HEK293 (cell line): Measurements from ENCODE around the gene INPP5A.

Experiments
- CTCF ChIA-PET: fragments of 350-600 bp; formaldehyde crosslinking; extraction: SDS; loops from one replicate; lab custom pipeline; 2021; ENCODE audit warnings: antibody characterized with exemption; lab: Yijun Ruan, JAX
- POLR2A ChIA-PET: fragments of 300-600 bp; formaldehyde crosslinking; extraction: SDS; loops from one replicate; lab custom pipeline; 2020; ENCODE audit warnings: antibody characterized with exemption, inconsistent platforms; lab: Yijun Ruan, JAX
- H3K27ac ChIP-seq: fragments of 200-500 bp; sonication (Bioruptor generic); 2 replicates; pipeline ENCODE4 v1.5.1; 2014; ENCODE audit warnings: low read depth, low read length, control low read depth, inconsistent platforms; ENCODE audit errors: extremely low read depth
- H3K36me3 ChIP-seq, 2 experiments: fragments of 200-500 bp in 1 of 2; sonication (Bioruptor generic) in 1 of 2; 1 replicate in 1 of 2; 2 replicates in 1 of 2; pipeline ENCODE4 v1.5.1; 2014 to 2017; ENCODE audit warnings: inconsistent platforms in 2 of 2, low read length in 2 of 2; ENCODE audit not compliant: control insufficient read depth in 2 of 2, insufficient read depth in 1 of 2
- H3K4me1 ChIP-seq: fragments of 200-500 bp; sonication (Bioruptor generic); 2 replicates; pipeline ENCODE4 v1.5.1; 2014; ENCODE audit warnings: mild to moderate bottlenecking, low read length, inconsistent platforms; ENCODE audit not compliant: control insufficient read depth, insufficient read depth
- H3K4me3 ChIP-seq: 2 replicates; pipeline ENCODE4 v1.5.1; 2011; ENCODE audit warnings: low read depth, mild to moderate bottlenecking, control low read depth, low read length, moderate library complexity
- H3K9me3 ChIP-seq: fragments of 200-500 bp; sonication (Bioruptor generic); 2 replicates; pipeline ENCODE4 v1.5.1; 2014; ENCODE audit warnings: low read depth, low read length, inconsistent platforms; ENCODE audit not compliant: control insufficient read depth, insufficient read depth
- HOXD13 ChIP-seq: sonication (generic); formaldehyde crosslinking; IDR thresholded peaks from 2 replicates; pipeline ENCODE4 v1.8.0; 2022; ENCODE audit warnings: missing genetic modification reagents, borderline replicate concordance
- KLF10 ChIP-seq: fragments of 450-650 bp; IDR thresholded peaks from 2 replicates; pipeline ENCODE4 v1.5.1; 2018; ENCODE audit warnings: missing biosample characterization, mild to moderate bottlenecking, missing genetic modification characterization
- KLF7 ChIP-seq: fragments of 450-650 bp; formaldehyde crosslinking; IDR thresholded peaks from 2 replicates; pipeline ENCODE4 v1.5.1; 2016; ENCODE audit warnings: missing biosample characterization, missing genetic modification characterization, borderline replicate concordance
- MEIS1 ChIP-seq: sonication (generic); formaldehyde crosslinking; IDR thresholded peaks from 2 replicates; pipeline ENCODE4 v1.8.1; 2022; ENCODE audit warnings: missing genetic modification reagents, mild to moderate bottlenecking, borderline replicate concordance
- MZF1 ChIP-seq: fragments of 450-650 bp; formaldehyde crosslinking; IDR thresholded peaks from 2 replicates; pipeline ENCODE4 v1.5.1; 2017; ENCODE audit warnings: missing biosample characterization, missing genetic modification characterization, borderline replicate concordance
- PRDM10 ChIP-seq: fragments of 450-650 bp; formaldehyde crosslinking; IDR thresholded peaks from 2 replicates; pipeline ENCODE4 v1.5.1; 2016; ENCODE audit warnings: missing biosample characterization, missing genetic modification characterization
- WT1 ChIP-seq: fragments of 450-650 bp; formaldehyde crosslinking; IDR thresholded peaks from 2 replicates; pipeline ENCODE4 v1.5.1; 2016; ENCODE audit warnings: missing biosample characterization, missing genetic modification characterization
- ZFP69B ChIP-seq: fragments of 450-650 bp; formaldehyde crosslinking; IDR thresholded peaks from 2 replicates; pipeline ENCODE4 v1.5.1; 2016; ENCODE audit warnings: missing biosample characterization, missing genetic modification characterization
- ZIC2 ChIP-seq: fragments of 450-650 bp; formaldehyde crosslinking; IDR thresholded peaks from 2 replicates; pipeline ENCODE4 v1.5.1; 2016; ENCODE audit warnings: missing biosample characterization, missing genetic modification characterization
- ZNF10 ChIP-seq: fragments of 450-650 bp; formaldehyde crosslinking; IDR thresholded peaks from 2 replicates; pipeline ENCODE4 v1.5.1; 2017; ENCODE audit warnings: missing biosample characterization, missing genetic modification characterization
- ZNF121 ChIP-seq: fragments of 450-650 bp; formaldehyde crosslinking; IDR thresholded peaks from 2 replicates; pipeline ENCODE4 v1.5.1; 2016; ENCODE audit warnings: missing biosample characterization, missing genetic modification characterization
- ZNF140 ChIP-seq: fragments of 450-650 bp; formaldehyde crosslinking; IDR thresholded peaks from 2 replicates; pipeline ENCODE4 v1.5.1; 2016; ENCODE audit warnings: missing biosample characterization, missing genetic modification characterization
- ZNF146 ChIP-seq: fragments of 450-650 bp; formaldehyde crosslinking; IDR thresholded peaks from 2 replicates; pipeline ENCODE4 v1.5.1; 2016; ENCODE audit warnings: missing biosample characterization, missing genetic modification characterization
- ZNF280C ChIP-seq: fragments of 450-650 bp; formaldehyde crosslinking; IDR thresholded peaks from 2 replicates; pipeline ENCODE4 v1.5.1; 2016; ENCODE audit warnings: missing biosample characterization, missing genetic modification characterization
- ZNF473 ChIP-seq: fragments of 450-650 bp; formaldehyde crosslinking; IDR thresholded peaks from 2 replicates; pipeline ENCODE4 v1.5.1; 2017; ENCODE audit warnings: missing biosample characterization, missing genetic modification characterization
- ZNF521 ChIP-seq: fragments of 450-650 bp; formaldehyde crosslinking; IDR thresholded peaks from 2 replicates; pipeline ENCODE4 v1.5.1; 2017; ENCODE audit warnings: missing biosample characterization, mild to moderate bottlenecking, missing genetic modification characterization
- ZNF623 ChIP-seq: fragments of 450-650 bp; formaldehyde crosslinking; IDR thresholded peaks from 2 replicates; pipeline ENCODE4 v1.5.1; 2016; ENCODE audit warnings: missing biosample characterization, missing genetic modification characterization
- ZNF639 ChIP-seq: fragments of 450-650 bp; formaldehyde crosslinking; IDR thresholded peaks from 2 replicates; pipeline ENCODE4 v1.5.1; 2016; ENCODE audit warnings: missing biosample characterization, missing genetic modification characterization
- ZNF645 ChIP-seq: fragments of 450-650 bp; formaldehyde crosslinking; IDR thresholded peaks from 2 replicates; pipeline ENCODE4; 2016; ENCODE audit warnings: missing biosample characterization, missing genetic modification characterization
- ZNF664 ChIP-seq: fragments of 450-650 bp; formaldehyde crosslinking; IDR thresholded peaks from 2 replicates; pipeline ENCODE4 v1.5.1; 2016; ENCODE audit warnings: missing biosample characterization, missing genetic modification characterization
- ZNF791 ChIP-seq: fragments of 450-650 bp; formaldehyde crosslinking; IDR thresholded peaks from 2 replicates; pipeline ENCODE4 v1.5.1; 2016; ENCODE audit warnings: missing biosample characterization, missing genetic modification characterization

Gene INPP5A

GRCh38 chr10:132737390-132738048 lies 199.9 kb downstream of the INPP5A start (continued):
- no peak for TF ChIP-seq ZNF623
- TF ChIP-seq ZNF10, result no peak
- TF ChIP-seq ZNF521 (tag by site-specific recombination), result no peak
- TF ChIP-seq ZNF140, result no peak
- no peak for TF ChIP-seq ZNF121

- ChIA-PET CTCF (no interaction called here), POLR2A (no interaction called here)
- H3K9me3 ChIP-seq, result no peaks in the 10 kb centered on the region
- H3K4me3 ChIP-seq, result no peak overlapping the region
- no peaks in the 10 kb centered on the region for H3K36me3 ChIP-seq
- H3K27ac ChIP-seq, result no peak overlapping the region
- H3K4me1 ChIP-seq, result no peaks in the 10 kb centered on the region
- TF ChIP-seq WT1 (tag by site-specific recombination) (no peak), ZIC2 (peak; percentile 60; the same call in 1 of the 2 replicates)
These were observed 201.1 kb downstream of the INPP5A start for GRCh38 chr10:132738454-132739224.

GRCh38 chr10:132739225-132739613 lies 201.6 kb downstream of the INPP5A start:
- CTCF ChIA-PET, result no interaction called here
- no peaks in the 10 kb centered on the region for H3K4me1 ChIP-seq
- POLR2A ChIA-PET, result no interaction called here

More at GRCh38 chr10:132739225-132739613, 201.6 kb downstream of the INPP5A start:
- H3K27ac ChIP-seq, result no peak overlapping the region
- no peak for TF ChIP-seq KLF10 (tag by site-specific recombination)
- TF ChIP-seq ZNF473 (tag by site-specific recombination), result no peak
- no peak for TF ChIP-seq ZNF645 (tag by site-specific recombination)
- no peak for TF ChIP-seq ZNF280C (tag by site-specific recombination)
- no peak for TF ChIP-seq KLF7 (tag by site-specific recombination)
- TF ChIP-seq MEIS1 (CRISPR knock-in tag), result no peak
- no peak for TF ChIP-seq HOXD13 (CRISPR knock-in tag)
- no peak for TF ChIP-seq ZNF146 (tag by site-specific recombination)
- TF ChIP-seq ZNF639 (tag by site-specific recombination), result no peak
- TF ChIP-seq PRDM10 (tag by site-specific recombination), result no peak
- no peak for TF ChIP-seq ZNF664 (tag by site-specific recombination)
- TF ChIP-seq ZNF791, result no peak
- no peak for TF ChIP-seq ZFP69B (tag by site-specific recombination)
- no peak for TF ChIP-seq MZF1 (tag by site-specific recombination)
- TF ChIP-seq, all 188 proteins: peak for 0
- Histone ChIP-seq H3K9me3 (no peaks in the 10 kb centered on the region), H3K36me3 (no peaks in the 10 kb centered on the region), H3K4me3 (no peak overlapping the region)
